ENCODE measurements around the gene DHRS7C.

DHRS7C gene

DNA sequence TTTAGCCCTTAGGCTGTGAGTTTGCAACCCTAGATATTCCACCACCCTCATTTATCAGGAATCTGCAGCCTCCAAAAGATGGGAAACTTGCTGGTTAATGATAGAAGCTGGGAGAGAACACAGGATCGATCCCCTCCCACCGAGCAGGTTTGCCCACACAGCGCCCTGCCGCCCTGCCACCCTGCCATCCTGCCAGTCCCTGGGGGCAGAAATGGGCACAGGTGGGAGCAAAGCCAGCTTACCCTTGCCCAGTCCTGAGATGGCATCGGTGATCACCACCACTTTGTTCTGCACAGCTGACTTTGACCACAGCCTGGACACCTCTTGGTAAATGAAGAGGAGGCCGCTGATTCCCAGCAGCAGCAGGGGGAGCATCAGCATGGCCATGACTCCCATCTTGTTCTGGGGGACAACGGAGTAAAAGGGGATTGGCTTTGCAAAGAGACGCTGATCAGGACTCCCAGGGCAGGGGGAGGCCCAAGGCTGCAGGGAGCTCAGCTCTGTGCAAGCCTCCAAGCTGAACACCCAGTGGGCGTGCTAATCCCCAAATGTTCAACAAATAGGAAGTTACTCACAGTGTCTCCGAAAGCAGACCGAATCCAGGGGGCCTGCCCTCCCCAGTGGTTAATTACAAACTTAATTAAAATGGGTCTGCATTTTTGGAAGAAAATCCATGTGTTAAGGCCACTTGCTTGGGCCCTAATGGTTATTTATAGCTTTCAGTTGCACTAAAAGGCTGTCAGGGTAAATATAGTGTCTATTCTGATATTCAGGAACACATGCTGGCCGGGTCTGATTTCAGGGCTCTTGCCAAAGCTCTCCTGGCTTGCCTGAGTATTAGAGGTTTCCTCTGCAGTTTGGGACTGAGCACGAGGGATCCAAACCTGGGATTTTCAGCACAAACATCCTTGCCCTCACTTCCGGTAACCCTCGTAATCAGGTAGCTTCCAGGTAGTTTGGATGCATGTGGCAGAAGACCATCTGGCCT is at the start of gene DHRS7C:
Gene DHRS7C, minus strand, starts transcription at position 704 of the 988 bp plus-strand sequence. Its CDS starts 308 bp downstream, at position 396.
- DNase-seq (ENCODE audit: low spot score): no peak

DNA sequence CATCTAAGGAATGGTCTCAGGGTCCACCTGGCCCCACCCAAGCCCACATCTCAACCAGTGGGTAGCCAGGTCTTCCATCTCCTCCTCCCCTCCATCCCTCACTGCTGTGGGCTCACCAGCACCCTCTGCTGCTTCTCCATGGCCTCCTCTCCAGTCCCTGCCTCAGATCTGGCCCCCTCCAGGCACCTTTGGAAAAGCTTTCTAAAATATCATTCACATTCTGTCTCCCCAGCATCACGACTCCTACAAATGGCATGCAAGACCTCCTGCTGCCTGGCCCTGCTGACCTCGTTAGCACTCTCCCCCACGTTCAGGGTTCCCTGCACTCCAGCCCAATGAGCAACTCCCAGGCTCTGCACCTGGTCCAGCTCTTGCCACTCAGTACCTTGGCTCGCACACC is 48.0 kb upstream of the DHRS7C start:
- no peak for DNase-seq (ENCODE audit: low spot score)

DNA sequence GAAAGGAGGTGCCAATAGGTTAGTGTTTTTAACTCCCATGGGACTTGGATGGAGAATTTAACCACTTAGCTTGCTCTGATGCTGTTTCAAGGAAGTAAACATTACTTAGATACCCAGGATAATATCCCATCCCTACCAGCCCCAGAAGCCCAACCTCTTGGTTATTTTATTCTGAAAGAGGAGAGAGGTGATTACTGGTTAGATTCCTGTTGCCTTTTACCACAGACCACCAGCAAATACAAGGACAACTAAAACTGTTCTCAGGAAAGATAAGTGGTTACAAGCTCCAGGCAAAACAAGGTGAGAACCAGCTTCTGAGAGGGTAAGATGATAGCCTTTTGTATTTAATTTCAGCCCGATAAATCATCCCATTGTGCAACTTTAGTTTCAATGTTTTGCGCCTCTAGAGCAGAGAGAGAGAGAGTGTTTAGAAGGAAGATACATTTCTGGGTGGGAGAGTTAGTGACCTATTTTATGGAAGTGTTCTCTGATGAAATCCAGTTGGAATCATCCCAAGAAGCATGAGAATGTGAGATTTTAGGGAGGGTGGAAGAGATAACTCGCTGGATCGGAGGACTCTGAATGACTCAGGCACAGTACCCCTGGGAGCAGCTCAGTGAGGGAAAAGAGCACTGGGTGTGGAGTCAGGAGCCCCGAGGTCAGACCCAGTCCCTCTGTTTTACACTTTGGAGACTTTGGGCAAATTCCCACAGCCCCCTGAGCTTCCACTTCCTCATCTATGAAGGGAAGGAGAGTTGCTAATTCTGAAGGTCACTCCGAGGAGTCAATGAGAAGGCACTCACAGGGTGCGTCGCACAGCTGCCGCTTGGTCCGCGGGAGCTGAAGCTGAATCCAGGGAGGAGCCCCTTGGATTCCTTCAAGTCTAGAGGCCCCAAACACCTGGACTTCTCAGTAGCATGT is 46.4 kb upstream of the DHRS7C start:
- DNase-seq (ENCODE audit: low spot score): peak; percentile 73

DNA sequence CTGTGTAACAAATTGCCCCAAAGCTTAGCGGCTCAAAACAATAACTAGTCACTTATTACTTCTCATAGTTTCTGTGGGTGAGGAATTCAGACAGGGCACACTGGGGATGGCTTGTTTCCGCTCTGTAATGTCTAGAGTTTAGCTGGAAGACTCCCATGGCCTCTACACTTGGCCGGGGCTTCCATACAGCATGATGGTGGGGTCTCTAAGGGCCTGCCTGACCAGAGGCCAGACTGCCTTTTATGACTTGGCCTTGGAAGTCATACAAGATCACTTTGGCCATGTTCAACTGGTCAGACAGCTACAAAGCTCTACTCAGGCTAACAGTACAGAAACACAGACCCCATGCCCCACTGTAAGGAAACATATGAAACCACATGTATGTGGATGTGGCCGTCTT is 42.5 kb upstream of the DHRS7C start:
- no peak for DNase-seq (ENCODE audit: low spot score)

DNA sequence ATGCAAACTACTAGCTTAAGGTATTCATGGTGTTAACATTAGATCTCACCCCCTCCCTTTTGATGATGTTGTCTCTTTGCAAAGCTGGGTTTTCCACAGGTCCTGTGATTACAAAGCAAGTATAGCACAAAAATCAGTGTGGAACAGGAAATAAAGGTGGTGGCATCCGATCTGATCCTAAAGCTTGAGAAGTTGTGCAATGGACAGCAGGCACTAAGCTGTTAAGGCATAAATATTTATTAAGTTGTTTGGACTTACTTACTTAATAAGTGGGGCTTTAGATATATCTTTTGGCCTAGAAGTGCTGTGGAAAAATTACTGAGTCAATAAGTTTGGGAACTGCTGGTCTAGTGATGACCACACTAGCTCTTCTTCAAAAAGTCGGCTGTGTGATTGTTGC is 39.3 kb upstream of the DHRS7C start:
- no peak for DNase-seq (ENCODE audit: low spot score)

DNA sequence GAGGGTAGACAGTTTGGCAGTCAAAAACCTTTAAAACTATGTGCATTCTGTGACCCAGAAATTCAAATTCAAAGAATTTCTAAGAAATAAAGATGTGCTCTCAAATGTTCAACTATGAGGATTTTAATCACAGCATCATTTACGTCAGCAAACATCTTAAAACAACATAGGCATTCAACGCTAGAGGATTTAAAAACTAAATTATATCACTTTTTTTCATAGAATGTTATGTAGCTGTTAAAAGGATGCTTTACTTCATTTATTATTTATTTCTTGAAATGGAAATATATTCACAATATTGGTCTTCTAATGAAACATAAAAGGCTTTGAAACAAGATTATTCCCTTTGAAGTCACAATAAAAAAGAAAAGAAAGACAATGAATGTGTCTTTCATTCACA is 38.0 kb upstream of the DHRS7C start:
- DNase-seq (ENCODE audit: low spot score): no peak

GRCh38 chr17:9828296-9829295 is 37.2 kb upstream of the DHRS7C start:
- DNase-seq (ENCODE audit: low spot score): no peak

DNA sequence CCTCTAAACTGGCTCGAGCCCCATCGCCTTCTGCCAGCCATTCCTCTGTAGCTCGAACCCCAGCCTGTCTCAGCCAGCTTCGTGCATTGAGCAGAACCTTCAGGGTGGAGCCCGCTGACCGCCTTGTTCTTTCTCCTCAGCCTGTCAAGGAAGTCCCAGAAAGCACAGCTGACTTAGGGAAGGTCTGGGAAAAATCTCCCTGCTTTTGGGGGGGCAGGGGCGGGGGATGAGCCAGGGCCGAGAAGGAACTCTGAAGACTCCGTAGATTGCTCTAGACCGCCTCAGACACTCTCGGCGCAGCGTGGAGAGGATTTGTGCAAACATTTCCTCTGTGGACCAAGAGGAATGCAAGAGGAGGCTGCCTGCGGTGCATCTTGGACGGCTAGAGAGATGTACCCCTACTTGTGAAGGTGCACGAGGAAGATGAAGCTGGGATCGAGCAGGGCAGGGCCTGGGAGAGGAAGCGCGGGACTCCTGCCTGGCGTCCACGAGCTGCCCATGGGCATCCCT is 34.3 kb upstream of the DHRS7C start, which contains the start of gene GLP2R:
Gene GLP2R, plus strand, starts transcription at position 284 of the 510 bp plus-strand sequence. Its CDS starts 140 bp downstream, at position 424.
- no peak for DNase-seq (ENCODE audit: low spot score)

GRCh38 chr17:9824797-9825338 is 33.5 kb upstream of the DHRS7C start:
- no peak for DNase-seq (ENCODE audit: low spot score)

- no peak for DNase-seq (ENCODE audit: low spot score)
These were observed 32.7 kb upstream of the DHRS7C start for GRCh38 chr17:9824094-9824493.

GRCh38 chr17:9821921-9822320 is 30.5 kb upstream of the DHRS7C start, which contains the start of gene GSG1L2:
TSS of gene GSG1L2 (minus strand) at chr17:9822079. CDS start at chr17:9822071, 8 bp downstream.
- no peak for DNase-seq (ENCODE audit: low spot score)

DNA sequence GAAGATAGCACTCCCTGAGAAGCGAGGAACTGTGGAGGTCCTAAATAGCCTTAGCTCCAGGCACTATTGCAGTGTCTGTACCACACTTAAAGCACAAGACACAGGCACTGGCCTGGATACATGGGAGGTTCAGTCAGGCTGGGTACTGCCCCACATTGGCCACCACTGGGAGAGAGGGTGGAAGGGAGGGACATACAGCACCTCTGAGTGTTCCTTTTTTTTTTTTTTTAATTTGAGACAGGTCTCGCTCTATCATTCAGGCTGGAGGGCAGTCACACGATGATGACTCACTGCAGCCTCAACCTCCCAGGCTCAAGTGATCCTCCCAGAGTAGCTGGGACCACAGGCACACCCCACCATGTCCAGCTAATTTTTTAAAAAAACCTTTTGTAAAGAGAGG is 29.1 kb upstream of the DHRS7C start:
- DNase-seq (ENCODE audit: low spot score): no peak

GRCh38 chr17:9818760-9819159 is 27.4 kb upstream of the DHRS7C start:
- DNase-seq (ENCODE audit: low spot score): no peak

- DNase-seq (ENCODE audit: low spot score): peak; percentile 70
These were observed 25.7 kb upstream of the DHRS7C start for GRCh38 chr17:9817086-9817485.

GRCh38 chr17:9816472-9816871 is 25.1 kb upstream of the DHRS7C start:
- no peak for DNase-seq (ENCODE audit: low spot score)

DNA sequence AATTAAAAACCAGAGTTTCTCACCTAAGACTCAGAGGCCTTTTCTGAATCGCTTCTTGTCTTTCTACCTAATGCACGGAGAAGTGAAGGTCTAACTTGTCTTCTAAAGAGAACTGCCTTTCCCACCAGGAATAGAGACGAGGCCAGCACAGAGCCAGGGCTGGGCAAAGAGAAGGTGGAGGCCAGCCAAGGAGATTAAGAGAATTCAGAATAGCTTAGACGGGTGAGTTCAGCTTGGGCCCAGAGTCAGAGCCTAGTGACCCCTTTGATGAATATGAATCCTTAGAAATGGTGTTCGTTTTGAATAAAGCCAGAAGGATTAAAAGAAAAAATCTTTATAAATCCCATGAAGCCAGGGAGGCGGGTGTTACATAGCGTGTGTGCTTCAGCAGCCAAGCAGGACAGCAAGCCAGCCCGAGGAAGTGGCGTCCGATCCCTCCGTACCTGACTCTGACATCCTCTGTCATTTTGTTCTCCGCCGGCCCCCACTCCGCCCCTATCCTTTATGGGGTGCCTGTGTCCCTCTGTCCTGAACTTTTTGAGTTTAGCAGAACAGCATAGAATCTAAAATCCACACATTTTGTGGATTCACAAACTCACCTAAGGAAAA is 23.0 kb upstream of the DHRS7C start:
- DNase-seq (ENCODE audit: low spot score): no peak

DNA sequence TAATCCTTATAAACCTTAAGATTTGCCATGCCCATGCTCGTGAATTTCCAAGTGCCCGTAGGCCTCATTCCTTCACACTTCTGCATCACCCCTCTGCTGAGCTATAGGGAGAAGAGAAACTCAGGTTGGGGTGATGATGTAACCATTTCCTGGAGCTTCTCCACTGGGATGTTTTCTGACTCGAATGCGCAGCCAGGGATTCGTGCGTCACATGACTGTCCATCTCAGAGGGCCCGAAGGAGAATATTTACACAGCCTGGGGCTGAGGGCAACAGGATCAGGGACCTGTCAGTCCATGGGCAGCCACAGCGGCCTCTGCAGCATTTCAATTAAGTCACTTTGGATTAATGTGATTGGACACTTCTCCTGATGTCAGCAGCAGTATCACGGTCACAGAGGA is 21.8 kb upstream of the DHRS7C start:
- DNase-seq (ENCODE audit: low spot score): no peak

DNA sequence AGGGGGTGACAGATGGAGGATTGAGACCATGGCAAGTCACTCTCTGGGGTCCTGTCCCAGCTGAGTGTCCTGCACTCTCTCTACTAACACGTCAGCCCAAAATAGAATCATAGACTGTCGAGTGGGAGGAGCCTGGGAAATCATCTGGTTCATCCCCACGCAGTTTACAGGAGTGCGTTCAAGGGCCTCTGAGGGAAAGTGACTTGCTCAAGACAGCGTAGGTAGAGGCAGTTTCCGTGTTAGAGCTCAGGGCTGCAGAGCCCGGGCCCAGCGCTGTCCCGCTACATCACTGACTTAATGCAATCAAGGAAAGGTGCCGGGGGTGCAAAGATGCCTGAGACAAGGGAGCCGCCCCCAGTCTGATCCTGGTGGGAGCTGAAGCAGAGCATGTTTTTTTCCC is 20.1 kb upstream of the DHRS7C start:
- DNase-seq (ENCODE audit: low spot score): no peak

- DNase-seq (ENCODE audit: low spot score): no peak
These were observed 19.7 kb upstream of the DHRS7C start for GRCh38 chr17:9811086-9811485.
